Measurements from ENCODE around the gene UNC79. TPM values are rescaled to one million over a fixed set of nuclear protein-coding genes. Genes with fewer than 3 reads are reported as not detected.

UNC79 gene
- total RNA-seq, 4 donors from 2014 or later = 0.33 to 0.73 (median 0.51) TPM

DNA sequence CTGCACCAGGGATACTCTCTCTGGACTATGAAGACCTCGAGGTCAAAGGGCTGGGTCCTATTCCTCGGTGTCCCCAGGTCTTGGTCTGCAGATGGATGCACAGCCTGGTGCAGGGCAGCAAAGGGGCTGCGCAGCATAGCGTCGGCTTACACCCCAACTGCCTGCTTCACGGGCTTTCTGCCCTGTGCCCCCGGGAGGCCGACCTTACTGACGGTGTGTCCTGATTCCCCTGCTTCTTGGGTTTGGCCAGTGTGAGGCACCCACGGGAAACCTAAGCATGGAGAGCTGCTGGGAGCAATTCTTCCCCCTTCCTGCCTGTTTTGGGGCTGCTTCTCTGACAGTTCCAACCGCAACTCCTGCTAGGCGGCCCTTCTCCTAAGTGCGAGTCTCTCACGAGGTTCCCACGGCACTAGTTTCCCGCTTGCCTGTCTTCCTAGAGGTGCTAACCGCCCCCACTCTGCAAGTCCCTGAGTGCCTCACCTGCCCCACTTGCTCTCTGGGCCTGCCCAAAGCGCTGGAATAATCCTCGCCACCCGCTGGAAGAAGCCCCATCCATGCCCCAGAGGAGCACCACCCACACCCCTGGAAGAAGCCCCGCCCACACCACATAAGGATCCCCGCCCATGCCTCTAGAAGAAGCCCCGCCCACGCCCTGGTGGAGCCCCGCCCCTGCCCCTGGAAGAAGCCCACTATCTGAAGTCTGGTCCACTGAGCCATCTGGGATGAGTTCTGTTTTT is 303.5 kb downstream of the UNC79 start:
- in situ Hi-C loops (cut with MboI; ENCODE audit: low sequenced_read_pairs in 4 of 4) (no loop called here), intact Hi-C loops (cut with DNase I; ENCODE audit: low total_unique reads) (no loop called here)
- no peaks in the 10 kb centered on the region for H3K4me1 ChIP-seq
- no peaks in the 10 kb centered on the region for H3K27me3 ChIP-seq
- DNase-seq = no peak
- H3K9me3 ChIP-seq = no peaks in the 10 kb centered on the region
- no peak for ATAC-seq
- TF ChIP-seq, protein P1, sequence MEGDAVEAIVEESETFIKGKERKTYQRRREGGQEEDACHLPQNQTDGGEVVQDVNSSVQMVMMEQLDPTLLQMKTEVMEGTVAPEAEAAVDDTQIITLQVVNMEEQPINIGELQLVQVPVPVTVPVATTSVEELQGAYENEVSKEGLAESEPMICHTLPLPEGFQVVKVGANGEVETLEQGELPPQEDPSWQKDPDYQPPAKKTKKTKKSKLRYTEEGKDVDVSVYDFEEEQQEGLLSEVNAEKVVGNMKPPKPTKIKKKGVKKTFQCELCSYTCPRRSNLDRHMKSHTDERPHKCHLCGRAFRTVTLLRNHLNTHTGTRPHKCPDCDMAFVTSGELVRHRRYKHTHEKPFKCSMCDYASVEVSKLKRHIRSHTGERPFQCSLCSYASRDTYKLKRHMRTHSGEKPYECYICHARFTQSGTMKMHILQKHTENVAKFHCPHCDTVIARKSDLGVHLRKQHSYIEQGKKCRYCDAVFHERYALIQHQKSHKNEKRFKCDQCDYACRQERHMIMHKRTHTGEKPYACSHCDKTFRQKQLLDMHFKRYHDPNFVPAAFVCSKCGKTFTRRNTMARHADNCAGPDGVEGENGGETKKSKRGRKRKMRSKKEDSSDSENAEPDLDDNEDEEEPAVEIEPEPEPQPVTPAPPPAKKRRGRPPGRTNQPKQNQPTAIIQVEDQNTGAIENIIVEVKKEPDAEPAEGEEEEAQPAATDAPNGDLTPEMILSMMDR (IDR thresholded peaks at IDR 0.05 in 4 of 5, conservative IDR thresholded peaks at IDR 0.05 in 1 of 5) = no peak
- no peak for TF ChIP-seq POLR2A (IDR thresholded peaks at IDR 0.05)
- no peaks in the 10 kb centered on the region for H3K36me3 ChIP-seq
- H3K4me3 ChIP-seq = no peak overlapping the region
- no peak overlapping the region for H3K27ac ChIP-seq

DNA sequence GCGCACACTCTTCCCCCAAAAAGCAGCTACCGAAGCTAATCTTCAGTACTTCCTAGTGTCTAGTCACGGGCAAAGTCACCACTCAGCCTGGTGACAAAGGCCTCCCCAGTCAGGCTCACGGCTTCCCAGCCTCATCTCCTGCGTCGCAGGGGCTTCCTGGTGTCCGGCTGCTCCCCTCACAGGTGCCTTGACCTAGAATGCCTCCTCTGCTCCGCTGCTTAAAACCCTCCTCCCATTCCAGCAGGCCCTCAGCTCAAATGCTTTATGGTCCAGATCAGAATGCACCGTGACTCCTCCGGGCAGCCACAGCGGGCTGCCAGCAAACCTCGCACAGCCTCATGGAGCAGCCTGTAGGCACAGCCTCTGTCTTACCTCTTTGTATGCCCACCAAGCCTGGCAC is 304.5 kb downstream of the UNC79 start:
- no peaks in the 10 kb centered on the region for H3K9me3 ChIP-seq
- H3K27me3 ChIP-seq = no peaks in the 10 kb centered on the region
- DNase-seq (no peak), ATAC-seq (no peak)
- H3K4me1 ChIP-seq = no peaks in the 10 kb centered on the region
- H3K4me3 ChIP-seq = no peak overlapping the region
- in situ Hi-C loops (cut with MboI; ENCODE audit: low sequenced_read_pairs in 4 of 4) = no loop called here
- no peak overlapping the region for H3K27ac ChIP-seq
- no peaks in the 10 kb centered on the region for H3K36me3 ChIP-seq
- intact Hi-C loops (cut with DNase I; ENCODE audit: low total_unique reads) = no loop called here
- TF ChIP-seq, protein P1 (IDR thresholded peaks at IDR 0.05 in 4 of 5, conservative IDR thresholded peaks at IDR 0.05 in 1 of 5) = no peak

DNA sequence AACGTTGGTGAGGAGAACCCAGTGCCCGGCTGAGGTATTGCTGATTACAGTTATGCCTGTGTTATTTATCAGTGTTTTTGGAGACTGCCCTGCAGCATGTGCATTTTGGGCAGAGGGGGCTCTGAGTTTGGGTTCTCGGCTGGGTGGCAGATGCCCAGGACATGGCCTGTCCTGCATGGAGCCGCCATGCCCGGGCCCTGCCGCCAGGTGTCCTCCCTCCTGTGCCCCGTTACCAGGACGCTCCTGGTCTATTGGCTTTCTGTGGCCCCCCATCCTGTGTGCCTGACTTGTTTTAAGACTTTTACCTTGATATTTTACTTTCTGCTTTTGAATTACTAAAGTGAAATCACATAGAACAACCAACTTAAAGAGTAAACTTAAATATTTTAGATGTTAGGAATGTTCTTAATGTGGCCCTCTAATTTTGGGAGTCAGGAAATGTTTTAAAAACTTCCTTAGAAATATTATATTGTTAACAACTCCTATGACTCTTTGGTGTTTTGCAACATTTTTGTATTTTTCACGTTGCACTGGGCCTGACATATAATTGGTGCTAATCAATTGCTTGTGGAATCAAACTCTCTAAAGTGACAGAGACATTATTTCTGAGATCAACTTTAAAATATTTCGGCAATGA is 305.8 kb downstream of the UNC79 start:
- intact Hi-C loops (cut with DNase I; ENCODE audit: low total_unique reads) (no loop called here), in situ Hi-C loops (cut with MboI; ENCODE audit: low sequenced_read_pairs in 4 of 4) (no loop called here)
- Histone ChIP-seq H3K9me3 (no peaks in the 10 kb centered on the region), H3K27ac (no peak overlapping the region), H3K4me1 (no peaks in the 10 kb centered on the region), H3K36me3 (no peaks in the 10 kb centered on the region), H3K4me3 (no peak overlapping the region), H3K27me3 (no peaks in the 10 kb centered on the region)
- DNase-seq = no peak
- ATAC-seq = no peak
- TF ChIP-seq, protein P1 (IDR thresholded peaks at IDR 0.05 in 4 of 5, conservative IDR thresholded peaks at IDR 0.05 in 1 of 5) = no peak
- no peak for TF ChIP-seq POLR2A (IDR thresholded peaks at IDR 0.05)

DNA sequence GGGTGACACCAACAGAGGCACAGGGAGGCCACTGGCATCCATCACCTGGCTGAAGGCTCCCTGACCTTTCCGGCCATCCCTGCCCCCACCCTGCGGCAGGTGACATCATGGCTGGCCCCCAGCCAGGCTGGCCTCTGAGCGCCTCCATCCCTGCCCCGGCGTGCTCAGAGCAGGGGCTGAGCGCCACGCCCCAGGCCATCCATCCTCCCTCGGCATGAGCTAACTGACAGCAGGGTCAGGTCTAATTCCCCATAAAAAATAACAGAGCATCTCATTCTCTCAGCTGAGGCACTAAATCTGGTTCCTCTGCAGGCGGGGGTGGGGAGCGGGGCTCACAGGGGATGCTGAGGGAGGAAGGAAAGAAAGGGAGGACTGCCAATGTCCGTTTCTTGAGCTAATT is 306.9 kb downstream of the UNC79 start:
- Histone ChIP-seq H3K9me3 (no peaks in the 10 kb centered on the region), H3K4me1 (peaks cover 0 to 3% of the 10 kb centered on the region in 2 donors), H3K36me3 (no peaks in the 10 kb centered on the region), H3K27ac (no peak overlapping the region), H3K4me3 (no peak overlapping the region), H3K27me3 (no peaks in the 10 kb centered on the region)
- intact Hi-C loops (cut with DNase I; ENCODE audit: low total_unique reads) = no loop called here
- in situ Hi-C loops (cut with MboI; ENCODE audit: low sequenced_read_pairs in 4 of 4) = no loop called here
- no peak for TF ChIP-seq POLR2A (IDR thresholded peaks at IDR 0.05)
- TF ChIP-seq, protein P1 (IDR thresholded peaks at IDR 0.05 in 4 of 5, conservative IDR thresholded peaks at IDR 0.05 in 1 of 5) = no peak
- no peak for ATAC-seq
- DNase-seq = no peak

All from gastrocnemius medialis (tissue), 4 donors.